Activated CD4-positive, alpha-beta T cell treated with anti-CD3 and anti-CD28 coated beads, Interleukin-2, amount 50 U/mL, for 4 hours (primary cell): Measurements from ENCODE around the gene SAP30L.
A peak's percentile ranks its signal among the peaks of the same experiment; 100 is the strongest.

Experiments
- DNase-seq, 2 experiments: peaks; one replicate each; pipeline ENCODE4 v3.0.0-alpha.2; 2020

Gene SAP30L

DNA sequence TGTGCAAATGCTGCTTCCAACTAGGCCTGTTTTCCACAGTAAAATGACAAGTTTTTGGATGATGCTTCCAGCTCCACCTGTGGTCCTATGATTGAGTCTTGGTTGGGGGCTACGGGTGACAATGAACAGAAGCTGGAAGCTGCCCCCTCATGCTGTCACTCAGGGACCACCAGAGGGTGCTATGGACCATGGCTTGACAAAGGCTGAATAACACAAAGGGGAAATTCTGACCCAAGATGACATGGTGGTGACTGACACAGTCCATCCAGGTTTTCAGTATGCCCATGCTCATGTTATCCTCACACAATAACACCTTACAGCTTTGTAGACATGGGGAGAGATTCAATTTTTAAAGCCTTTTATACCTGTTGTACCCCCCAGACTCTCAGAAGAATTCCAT is 23.9 kb upstream of the SAP30L start:
- DNase-seq, result no peak

DNA sequence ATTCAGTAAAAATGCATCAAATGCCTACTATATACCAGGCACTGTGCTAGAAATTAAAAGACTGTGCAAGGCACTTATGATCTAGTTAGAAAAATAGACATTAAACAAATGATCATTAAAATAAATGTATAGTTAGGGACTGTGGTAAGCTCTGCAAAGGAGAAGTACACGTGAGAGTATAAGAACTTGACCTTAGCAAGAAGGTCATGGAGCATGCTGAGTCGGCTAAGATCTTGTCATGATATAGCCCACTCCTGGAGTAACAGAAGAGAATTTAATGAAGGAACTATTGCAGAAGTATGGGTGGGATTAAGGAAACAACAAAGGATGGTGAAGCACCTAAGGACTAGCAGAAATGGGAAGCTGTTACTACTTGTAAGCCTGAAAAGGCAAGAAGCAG is 23.5 kb upstream of the SAP30L start:
- DNase-seq, result no peak

GRCh38 chr5:154428208-154428607 is 17.6 kb upstream of the SAP30L start:
- DNase-seq, result no peak

DNA sequence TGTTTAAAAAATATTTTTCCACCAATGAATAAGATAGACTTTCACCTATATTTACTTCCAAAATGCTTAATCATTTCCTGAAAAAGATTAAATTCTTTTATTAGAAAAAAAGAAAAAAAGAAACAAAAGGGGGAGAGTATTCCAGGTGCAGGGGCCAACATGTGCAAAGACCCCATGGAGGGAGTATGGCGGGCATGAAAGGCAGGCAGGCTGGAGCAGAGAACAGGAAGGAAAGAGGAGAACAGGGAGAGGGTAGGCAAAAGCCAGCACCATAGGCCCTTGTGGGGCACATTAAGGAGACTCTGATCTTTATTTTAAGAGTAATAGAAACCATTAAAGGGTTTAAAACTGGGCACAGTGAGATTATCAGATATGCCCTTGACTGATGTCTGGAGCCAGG is 16.5 kb upstream of the SAP30L start:
- DNase-seq, result no peak

DNA sequence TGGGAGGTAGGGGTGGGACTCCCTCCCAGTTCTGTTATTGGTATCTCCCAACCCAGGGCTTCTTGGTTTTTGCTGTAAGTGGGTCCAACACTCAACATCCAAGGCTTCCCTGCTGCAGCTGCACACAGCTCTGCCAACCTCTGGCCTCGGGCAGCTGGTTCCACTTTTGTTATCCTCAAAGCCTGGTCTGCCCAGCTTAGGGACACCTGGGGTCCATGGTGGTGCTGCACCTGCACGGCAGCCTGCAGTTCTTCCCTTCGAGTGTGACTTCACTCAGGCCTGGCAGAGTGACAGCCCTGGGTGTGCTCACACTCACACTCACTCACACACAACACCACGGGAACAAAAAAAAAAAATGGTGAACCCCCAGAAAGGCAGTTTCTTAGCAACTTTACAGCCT is 15.3 kb upstream of the SAP30L start:
- no peak for DNase-seq

DNA sequence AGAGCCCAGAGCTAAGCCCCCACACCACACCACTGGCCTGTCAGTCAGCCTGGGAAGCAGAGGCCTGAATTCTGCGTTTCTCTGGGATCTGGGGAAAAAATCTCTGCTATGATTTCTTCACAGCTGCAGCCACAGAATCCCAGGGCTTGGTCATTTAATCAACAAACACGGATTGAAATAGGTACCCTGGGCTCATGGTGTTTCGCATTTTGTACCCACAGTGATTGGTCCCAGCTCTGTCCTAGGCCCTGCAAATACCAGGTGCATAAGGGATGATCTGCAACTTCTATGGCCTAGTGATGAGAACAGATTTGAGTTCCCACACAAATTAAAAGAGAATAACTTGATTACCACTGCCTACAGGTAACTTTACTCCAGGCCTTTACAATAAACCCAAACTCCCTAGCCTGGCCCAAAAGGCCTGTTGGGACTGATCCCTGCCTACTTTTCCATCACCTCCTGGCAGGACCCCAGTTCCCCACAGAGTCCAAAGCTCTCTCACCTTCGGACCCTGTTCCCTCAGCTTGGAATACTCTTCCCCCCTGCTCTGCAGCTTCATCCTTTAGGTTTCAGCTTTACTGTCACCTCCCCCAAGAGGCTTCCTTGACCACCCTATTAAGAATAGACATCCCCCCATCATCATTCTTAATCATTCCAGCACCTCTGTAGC is 14.7 kb upstream of the SAP30L start:
- no peak for DNase-seq

- DNase-seq, result no peak
Observed at GRCh38 chr5:154435226-154435625, 10.6 kb upstream of the SAP30L start.

DNA sequence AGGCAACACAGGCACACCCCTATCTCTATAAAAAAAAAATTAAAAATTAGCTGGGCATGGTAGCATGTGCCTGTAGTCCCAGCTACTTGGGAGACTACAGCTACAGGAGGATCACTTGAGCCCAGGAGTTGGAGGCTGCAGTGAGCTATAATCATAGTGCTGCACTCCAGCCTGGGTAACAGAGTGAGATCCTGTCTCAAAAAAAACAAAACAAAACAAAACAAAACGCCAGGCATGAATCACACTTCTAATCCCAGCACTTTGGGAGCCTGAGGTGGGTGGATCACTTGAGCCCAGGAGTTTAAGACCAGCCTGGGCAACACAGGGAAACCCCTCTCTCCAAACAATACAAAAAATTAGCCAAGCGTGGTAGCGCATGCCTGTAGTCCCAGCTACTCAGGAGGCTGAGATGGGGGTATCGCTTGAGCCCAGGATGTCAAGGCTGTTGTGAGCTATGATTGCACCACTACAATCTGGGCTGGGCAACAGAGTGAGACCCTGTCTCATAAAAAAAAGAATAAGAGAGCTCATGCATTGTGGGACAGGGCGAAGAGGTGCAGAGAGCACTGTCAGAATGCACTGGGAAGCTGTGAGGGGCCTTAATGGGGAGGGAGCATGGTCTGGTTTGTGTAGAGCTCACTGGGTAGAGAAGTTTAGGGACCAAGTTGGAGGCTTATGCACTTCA is 8.4 kb upstream of the SAP30L start:
- no peak for DNase-seq

- no peak for DNase-seq
Observed at GRCh38 chr5:154440540-154440939, 5.3 kb upstream of the SAP30L start.

GRCh38 chr5:154442801-154443200 is 3.0 kb upstream of the SAP30L start:
- DNase-seq, result no peak

DNA sequence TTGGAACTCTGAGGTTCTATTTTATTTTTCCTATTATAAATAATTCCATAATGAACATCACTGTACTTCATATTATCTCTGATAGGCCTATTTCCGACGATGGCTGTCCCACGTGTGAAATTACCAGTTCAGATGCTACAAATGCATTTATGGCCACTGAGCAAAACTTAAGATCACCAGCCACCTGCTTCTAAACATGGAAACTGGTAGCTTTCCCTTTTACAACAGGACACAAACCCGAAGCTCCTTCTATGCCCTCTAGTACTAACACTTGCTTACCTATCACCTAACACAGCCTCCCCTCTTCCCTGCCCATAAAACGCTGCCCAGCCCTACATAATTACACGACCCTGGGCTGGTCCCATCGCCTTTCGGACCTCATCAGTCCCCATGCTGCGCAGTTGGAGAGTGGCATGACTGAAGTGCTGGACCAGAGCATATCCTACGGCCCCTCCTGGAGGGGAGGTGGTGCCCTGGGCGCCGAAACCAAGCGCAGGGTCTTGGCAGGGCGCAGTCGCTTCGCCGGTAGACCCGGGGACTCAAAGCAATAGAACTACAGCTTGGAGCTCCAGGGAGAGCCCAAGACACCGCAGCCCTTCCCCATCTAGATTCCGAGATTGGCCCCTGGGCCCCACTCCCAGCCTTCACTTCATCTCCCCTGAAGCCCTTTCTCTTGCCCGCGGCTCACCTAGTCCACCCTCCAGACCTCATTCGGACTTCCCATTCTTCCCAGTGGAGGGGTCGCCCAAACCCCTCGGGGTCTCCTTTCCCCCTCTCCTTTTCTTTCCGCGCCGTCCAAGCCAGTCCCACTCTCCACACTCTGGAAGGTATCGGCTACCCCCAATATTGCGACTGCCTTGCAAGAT is 1.0 kb upstream of the SAP30L start:
- no peak for DNase-seq

GRCh38 chr5:154446195-154447088 is 645 bp downstream of the SAP30L start:
- peak; percentile 24 to 27 for DNase-seq

GRCh38 chr5:154447089-154447725 is 1.4 kb downstream of the SAP30L start:
- DNase-seq, result no peak

DNA sequence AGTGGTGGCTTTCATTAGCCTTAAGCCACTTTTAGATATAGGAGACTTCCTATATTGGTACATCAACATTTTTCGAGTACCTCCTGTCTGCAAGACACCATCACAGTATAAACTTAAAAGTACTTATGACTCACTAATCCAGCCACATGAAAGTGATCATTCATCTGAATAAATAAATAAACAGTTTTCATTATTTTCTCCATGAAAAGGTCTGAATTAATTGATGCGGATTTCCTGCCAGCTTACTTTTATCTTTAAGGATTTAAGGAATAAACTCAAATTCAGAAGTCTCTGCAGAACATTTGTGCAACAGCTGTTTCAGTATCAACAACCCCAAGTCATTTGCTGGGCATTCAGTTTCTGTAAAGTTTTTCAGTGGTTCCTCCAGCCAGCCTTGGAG is 4.0 kb downstream of the SAP30L start:
- DNase-seq, result no peak

- DNase-seq, result no peak
Observed at GRCh38 chr5:154451957-154452356, 6.2 kb downstream of the SAP30L start.

GRCh38 chr5:154455585-154455984 is 9.8 kb downstream of the SAP30L start:
- DNase-seq, result no peak

- no peak for DNase-seq
Observed at GRCh38 chr5:154456540-154456939, 10.7 kb downstream of the SAP30L start.

DNA sequence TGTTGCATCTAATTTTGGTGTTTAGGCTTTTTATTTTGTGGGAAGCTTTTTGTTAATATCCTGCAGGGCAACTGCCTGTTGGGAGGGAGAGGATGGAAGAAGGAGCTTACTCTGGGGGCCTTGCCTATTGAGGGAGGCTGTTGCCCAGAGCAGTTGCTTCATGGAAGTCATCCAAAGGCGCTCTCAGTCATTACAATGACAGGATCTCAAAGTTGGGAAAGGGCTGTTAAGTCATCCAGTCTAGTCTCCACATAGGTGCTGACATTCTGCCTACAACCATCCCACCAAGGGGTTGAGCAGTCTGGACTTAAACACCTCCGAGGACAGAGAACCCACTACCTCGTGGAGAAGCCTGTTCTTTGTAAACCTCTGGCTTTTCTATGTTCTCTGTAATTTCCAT is 13.2 kb downstream of the SAP30L start:
- no peak for DNase-seq

- DNase-seq, result no peak
Observed at GRCh38 chr5:154460172-154460571, 14.4 kb downstream of the SAP30L start.

GRCh38 chr5:154461531-154461930 is 15.7 kb downstream of the SAP30L start:
- no peak for DNase-seq

- DNase-seq, result no peak
Observed at GRCh38 chr5:154464438-154464837, 18.6 kb downstream of the SAP30L start.

GRCh38 chr5:154465169-154465568 is 19.4 kb downstream of the SAP30L start:
- no peak for DNase-seq
